K562 (cell line): ENCODE data around the gene KAT5. TPM values are rescaled to one million over a fixed set of nuclear protein-coding genes. Genes with fewer than 3 reads are reported as not detected.
A peak's percentile ranks its signal among the peaks of the same experiment; 100 is the strongest.

Source experiments
- ATAC-seq: fragments of 200-7000 bp; cut with Tn5 transposase; 3 replicates; pipeline ENCODE4 v1.9.1; 2020; ENCODE audit warnings: moderate library complexity
- BruUV-seq: library from RNA; stranded (reverse); fragments of 400-500 nt; replicated peaks from 2 replicates; lab custom pipeline; 2021; lab: Mats Ljungman, UMichigan
- CTCF ChIA-PET: fragments of 300-600 bp; formaldehyde crosslinking; extraction: SDS; loops from one replicate; lab custom pipeline; 2021; ENCODE audit warnings: low intra/inter-chr PET ratio; lab: Yijun Ruan, JAX
- POLR2A ChIA-PET: fragments of 300-600, 350-650 bp; sonication (Branson Sonifier 250); formaldehyde crosslinking; extraction: SDS; loops from one replicate; lab custom pipeline; 2021; ENCODE audit warnings: antibody characterized with exemption, inconsistent platforms; lab: Yijun Ruan, JAX
- DNase-seq, 4 experiments: peaks; one replicate each; pipeline versions ENCODE4 v3.0.0 to v3.0.0-alpha.2; 2011 to 2018; ENCODE audit warnings: low spot score in 3 of 4, mixed read lengths in 3 of 4; ENCODE audit errors: extremely low read depth in 1 of 4
- FAIRE-seq: peaks from 2 replicates; lab custom pipeline; 2011; peaks lifted over from hg19 to GRCh38; lab: Jason Lieb, UNC
- H2AFZ ChIP-seq: 2 replicates; pipeline ENCODE4 v1.6.0; 2011; ENCODE audit warnings: low read depth, low read length, control low read depth, inconsistent platforms
- H3K27ac ChIP-seq: fragments of 200-600 bp; 3 replicates; pipeline ENCODE4 v1.8.0; 2011; ENCODE audit warnings: low read depth, mild to moderate bottlenecking, control low read depth, inconsistent platforms, low read length, moderate library complexity, mixed read lengths; ENCODE audit errors: extremely low read depth
- H3K27me3 ChIP-seq, 2 experiments: fragments of 300-600 bp in 1 of 2; 2 replicates in 1 of 2; 3 replicates in 1 of 2; pipeline versions ENCODE4 v1.6.0 to v1.8.0; 2011; ENCODE audit warnings: inconsistent platforms in 2 of 2, low read length in 2 of 2, mild to moderate bottlenecking in 1 of 2, mixed read lengths in 1 of 2, moderate library complexity in 1 of 2; ENCODE audit not compliant: control insufficient read depth in 2 of 2, insufficient read depth in 2 of 2
- H3K36me3 ChIP-seq: fragments of 300-600 bp; 3 replicates; pipeline ENCODE4 v1.8.0; 2011; ENCODE audit warnings: mild to moderate bottlenecking, low read length, inconsistent platforms; ENCODE audit not compliant: control insufficient read depth, insufficient read depth
- H3K4me1 ChIP-seq, 2 experiments: fragments of 200-600 bp in 1 of 2; replicated peaks in 1 of 2; 2 replicates in 1 of 2; 3 replicates in 1 of 2; pipeline versions ENCODE4 v1.5.1 to v1.8.0; 2011; ENCODE audit warnings: inconsistent platforms in 2 of 2, low read length in 2 of 2, mild to moderate bottlenecking in 1 of 2, mixed read lengths in 1 of 2, moderate library complexity in 1 of 2; ENCODE audit not compliant: control insufficient read depth in 2 of 2, insufficient read depth in 2 of 2
- H3K4me2 ChIP-seq: 2 replicates; pipeline ENCODE4 v1.6.1; 2011; ENCODE audit warnings: low read length, control low read depth, inconsistent platforms, mixed read lengths; ENCODE audit not compliant: insufficient read depth
- H3K4me3 ChIP-seq: fragments of 200-600 bp; sonication (generic), shearing (Covaris generic); 2 replicates; pipeline ENCODE4 v1.5.1; 2016; ENCODE audit warnings: control low read depth, inconsistent platforms
- H3K79me2 ChIP-seq: fragments of 200-600 bp; 3 replicates; pipeline ENCODE4 v1.8.0; 2011; ENCODE audit warnings: low read length, inconsistent platforms; ENCODE audit not compliant: control insufficient read depth, insufficient read depth
- H3K9ac ChIP-seq, 2 experiments: 2 replicates each; pipeline versions ENCODE4 v1.6.0 to v1.6.1; 2011; ENCODE audit warnings: low read depth in 2 of 2, low read length in 2 of 2, control low read depth in 1 of 2, inconsistent platforms in 1 of 2, mild to moderate bottlenecking in 1 of 2, mixed read lengths in 1 of 2; ENCODE audit not compliant: insufficient read depth in 1 of 2
- H3K9me1 ChIP-seq: one replicate; pipeline ENCODE4 v1.6.0; 2011; ENCODE audit warnings: inconsistent platforms, mild to moderate bottlenecking, low read length, moderate library complexity; ENCODE audit not compliant: control insufficient read depth, insufficient read depth
- H3K9me3 ChIP-seq: replicated peaks from 2 replicates; pipeline ENCODE4 v1.5.1; 2011; ENCODE audit warnings: low read depth, low read length, inconsistent platforms; ENCODE audit not compliant: control insufficient read depth, insufficient read depth
- H4K20me1 ChIP-seq: replicated peaks from 2 replicates; pipeline ENCODE4 v1.6.1; 2011; ENCODE audit warnings: low read length, inconsistent platforms, mixed read lengths; ENCODE audit not compliant: control insufficient read depth, insufficient read depth
- ATF1 ChIP-seq, 2 experiments: fragments of 450-650 bp in 1 of 2; IDR thresholded peaks; 2 replicates each; pipeline ENCODE4 v1.6.1; 2016; ENCODE audit warnings: missing compliant biosample characterization in 1 of 2, missing genetic modification characterization in 1 of 2
- CCNT2 ChIP-seq: IDR thresholded peaks from 2 replicates; pipeline ENCODE4 v1.6.1; 2011; ENCODE audit warnings: borderline replicate concordance, low read depth, mild to moderate bottlenecking, moderate library complexity, mixed read lengths, low read length; ENCODE audit not compliant: insufficient read length; ENCODE audit errors: extremely low read depth
- DMBX1 ChIP-seq: fragments of 250-450 bp; sonication (Bioruptor Pico); IDR thresholded peaks from 2 replicates; pipeline ENCODE4 v1.8.0; 2022; ENCODE audit warnings: inconsistent platforms, mild to moderate bottlenecking, moderate library complexity, borderline replicate concordance
- E2F3 ChIP-seq: fragments of 250-450 bp; sonication (Bioruptor Pico); IDR thresholded peaks from 2 replicates; pipeline ENCODE4 v1.4.0; 2020; ENCODE audit warnings: mild to moderate bottlenecking
- HDAC6 ChIP-seq: IDR thresholded peaks from 2 replicates; pipeline ENCODE4 v1.6.1; 2012; ENCODE audit warnings: low read depth, mild to moderate bottlenecking, control low read depth, inconsistent platforms, low read length, moderate library complexity
- HNRNPLL ChIP-seq: fragments of 200-400 bp; formaldehyde crosslinking; IDR thresholded peaks from 2 replicates; pipeline ENCODE4 v1.6.1; 2017; ENCODE audit warnings: low read length, low read depth, mild to moderate bottlenecking; ENCODE audit not compliant: poor library complexity, severe bottlenecking
- LARP7 ChIP-seq: fragments of 450-650 bp; IDR thresholded peaks from 2 replicates; pipeline ENCODE4 v1.6.1; 2016
- SMAD4 ChIP-seq: fragments of 250-450 bp; sonication (Bioruptor Pico); conservative IDR thresholded peaks from 2 replicates; pipeline ENCODE4 v1.8.0; 2021; ENCODE audit warnings: inconsistent platforms, mild to moderate bottlenecking, moderate library complexity
- TCF3 ChIP-seq: sonication (generic); formaldehyde crosslinking; IDR thresholded peaks from 2 replicates; pipeline ENCODE4 v1.4.0; 2020; ENCODE audit warnings: mild to moderate bottlenecking, missing genetic modification reagents
- ZBTB5 ChIP-seq: fragments of 450-650 bp; IDR thresholded peaks from 2 replicates; pipeline ENCODE4 v1.6.1; 2017; ENCODE audit warnings: antibody characterized with exemption
- ZNF57 ChIP-seq: fragments of 450-650 bp; formaldehyde crosslinking; IDR thresholded peaks from 2 replicates; pipeline ENCODE4 v1.4.0; 2020; ENCODE audit warnings: mild to moderate bottlenecking, moderate library complexity
- ZNF592 ChIP-seq: fragments of 450-650 bp; IDR thresholded peaks from 2 replicates; pipeline ENCODE4 v1.6.1; 2017; ENCODE audit warnings: antibody characterized with exemption, mild to moderate bottlenecking
- ZNF717 ChIP-seq: fragments of 250-450 bp; sonication (Bioruptor Pico); IDR thresholded peaks from 2 replicates; pipeline ENCODE4 v1.5.0; 2021
- WGBS: fragments of 100-300 bp; shearing (Covaris generic); methylation state at CpG from one replicate; pipeline ENCODE4 v1.1.6; 2016; ENCODE audit warnings: low coverage, mixed read lengths; ENCODE audit not compliant: insufficient coverage; ENCODE audit errors: missing lambda C conversion rate; 5-methylcytosine and 5-hydroxymethylcytosine counted together
- in situ Hi-C: fragments of 300-500 bp; cut with MboI; formaldehyde crosslinking; loops from 4 replicates; pipeline ENCODE4 v1.15.0; 2018; ENCODE audit warnings: inconsistent platforms, mixed read lengths
- intact Hi-C: fragments of 100-400 bp; cut with micrococcal nuclease; formaldehyde crosslinking; loops from 2 replicates; pipeline ENCODE4 v1.14.2; 2022
- polyA plus RNA-seq, 8 experiments: library from polyadenylated mRNA; depleted of rRNA in 4 of 8; stranded (reverse) in 5 of 8; unstranded in 3 of 8; fragments of >200 nt; fragmentation: Nextera tagmentation in 2 of 8; fragmentation: Illumina TruSeq in 1 of 8; extraction: Ambion mirVana in 2 of 8; extraction: Trizol in 1 of 8; gene quantifications; 2 replicates each; pipeline versions ENCODE4 v1.2.1 to v1.2.3, GENCODE V29; 2011 to 2014; ENCODE audit warnings: inconsistent platforms in 1 of 8, missing spikeins in 1 of 8
- total RNA-seq, 7 experiments: library from RNA; depleted of rRNA in 6 of 7; stranded (reverse); fragments of >200 nt in 6 of 7; fragmentation: Illumina TruSeq in 2 of 7; extraction: Trizol in 2 of 7; gene quantifications; 2 replicates each; pipeline versions ENCODE4 v1.2.1 to v1.2.3, GENCODE V29; 2011 to 2021; ENCODE audit warnings: low replicate concordance in 1 of 7

The KAT5 gene
- total and polyA plus RNA-seq, 9 of the 15 experiments (the other 6 are each of a cell fraction or from before 2014, with no cell fraction given), result 3.6 to 76.8 (median 52.7) TPM

- CTCF ChIA-PET, result interaction anchor here (0.5 to 1.2 kb wide), 2 partner anchors 11 to 24 kb away, joined by 3 to 5 read pairs; no protein-coding TSS in a partner anchor
- FAIRE-seq (no peak), ATAC-seq (peak; percentile 16; the same call in 2 of the 3 replicates), DNase-seq (no peak)
- H3K9me1 ChIP-seq, result no peaks in the 10 kb centered on the region
- no peaks in the 10 kb centered on the region for H3K36me3 ChIP-seq
- no peak overlapping the region for H3K4me3 ChIP-seq
- peaks cover 13 to 27% of the 10 kb centered on the region in 2 experiments; a peak in 4 of 5 replicates for H3K27me3 ChIP-seq
- H4K20me1 ChIP-seq, result no peaks in the 10 kb centered on the region
- H2AFZ ChIP-seq, result 0 out of 2 replicates have a peak overlapping the region, but pooled peaks have one; percentile 38
- H3K27ac ChIP-seq, result no peak overlapping the region
- 45% methylated on average over 17 of the region's 17 CpGs for WGBS
- H3K9ac ChIP-seq, result no peak overlapping the region
- H3K79me2 ChIP-seq, result no peaks in the 10 kb centered on the region
- H3K9me3 ChIP-seq, result no peaks in the 10 kb centered on the region; the same call in 1 of the 2 replicates
- H3K4me1 ChIP-seq, result peaks cover 4 to 15% of the 10 kb centered on the region in 2 experiments; a peak in 3 of 5 replicates
- in situ Hi-C loops (no loop called here), intact Hi-C loops (no loop called here)
- no peak overlapping the region for H3K4me2 ChIP-seq
- TF ChIP-seq ATF1 (CRISPR knock-in tag; IDR thresholded peaks at IDR 0.05), result no peak
- TF ChIP-seq ATF1 (tag; IDR thresholded peaks at IDR 0.05), result no peak
- no peak for TF ChIP-seq CCNT2
- no peak for TF ChIP-seq ZBTB5
- no peak for TF ChIP-seq TCF3 (CRISPR knock-in tag)
- TF ChIP-seq LARP7, result no peak
- TF ChIP-seq ZNF717 (CRISPR knock-in tag), result no peak
- no peak for TF ChIP-seq HDAC6
- no peak for TF ChIP-seq SMAD4 (CRISPR knock-in tag)
- TF ChIP-seq ZNF57, result no peak
- TF ChIP-seq ZNF592, result no peak
- TF ChIP-seq HNRNPLL, result no peak
- TF ChIP-seq DMBX1 (CRISPR knock-in tag), result no peak
- TF ChIP-seq E2F3 (CRISPR knock-in tag), result no peak
- POLR2A ChIA-PET, result interaction anchor here (0.6 to 1.4 kb wide), 6 partner anchors 9 to 489 kb away, joined by 3 to 4 read pairs (median 3); no protein-coding TSS in a partner anchor
- BruUV-seq, result no TSS peak
Observed at GRCh38 chr11:65745049-65745448, 33.0 kb downstream of the KAT5 start.
